K562 (cell line): ENCODE results near the gene NOX5. TPM values are rescaled to one million over a fixed set of nuclear protein-coding genes. Genes with fewer than 3 reads are reported as not detected.
A peak's percentile ranks its signal among the peaks of the same experiment; 100 is the strongest.

Experiments
- BRF1 ChIP-seq: IDR thresholded peaks from 3 replicates; pipeline ENCODE4 v1.6.1; 2011; ENCODE audit warnings: borderline replicate concordance, mild to moderate bottlenecking; ENCODE audit not compliant: insufficient read length; ENCODE audit errors: extremely low read depth
- CBX2 ChIP-seq: fragments of 200-600 bp; sonication (generic); IDR thresholded peaks from one replicate; pipeline ENCODE4 v1.6.1; 2012; ENCODE audit warnings: mild to moderate bottlenecking, low read length, inconsistent platforms; ENCODE audit not compliant: insufficient read depth, poor library complexity, severe bottlenecking
- CC2D1A ChIP-seq: fragments of 450-650 bp; IDR thresholded peaks from 2 replicates; pipeline ENCODE4 v1.6.1; 2017; ENCODE audit warnings: mild to moderate bottlenecking
- CSDE1 ChIP-seq, 2 experiments: fragments of 450-650 bp; IDR thresholded peaks; 2 replicates each; pipeline ENCODE4 v1.6.1; 2016; ENCODE audit warnings: mild to moderate bottlenecking in 1 of 2
- FOSL1 ChIP-seq: fragments of 200-800 bp; sonication (Bioruptor generic); conservative IDR thresholded peaks from 2 replicates; pipeline ENCODE4 v1.6.1; 2016; ENCODE audit warnings: missing genetic modification characterization, missing compliant biosample characterization
- HMBOX1 ChIP-seq: sonication (generic); IDR thresholded peaks from 2 replicates; pipeline ENCODE4 v1.6.1; 2016
- HNRNPL ChIP-seq: fragments of 200-400 bp; formaldehyde crosslinking; IDR thresholded peaks from 2 replicates; pipeline ENCODE4 v1.6.1; 2017; ENCODE audit warnings: low read depth, mild to moderate bottlenecking, low read length
- MLX ChIP-seq, 2 experiments: fragments of 450-650 bp in 1 of 2; sonication (generic) in 1 of 2; formaldehyde crosslinking; conservative IDR thresholded peaks; 2 replicates each; pipeline versions ENCODE4 v1.4.0 to v1.8.1; 2020 to 2022; ENCODE audit warnings: mild to moderate bottlenecking in 1 of 2, missing genetic modification reagents in 1 of 2
- NFIC ChIP-seq: fragments of 450-650 bp; IDR thresholded peaks from 2 replicates; pipeline ENCODE4 v1.6.1; 2017; ENCODE audit warnings: mild to moderate bottlenecking, inconsistent platforms
- PPARD ChIP-seq: fragments of 250-450 bp; sonication (Bioruptor Pico); IDR thresholded peaks from 2 replicates; pipeline ENCODE4 v1.8.0; 2022; ENCODE audit warnings: inconsistent platforms, mild to moderate bottlenecking, moderate library complexity
- PRDM10 ChIP-seq: fragments of 450-650 bp; IDR thresholded peaks from 2 replicates; pipeline ENCODE4 v1.6.1; 2018; ENCODE audit not compliant: partially characterized antibody
- PTTG1 ChIP-seq: fragments of 450-650 bp; IDR thresholded peaks from 2 replicates; pipeline ENCODE4 v1.6.1; 2016; ENCODE audit warnings: low read depth, mild to moderate bottlenecking, missing genetic modification characterization, missing compliant biosample characterization
- TEAD2 ChIP-seq: fragments of 450-650 bp; IDR thresholded peaks from 2 replicates; pipeline ENCODE4 v1.6.1; 2016; ENCODE audit warnings: missing genetic modification characterization, control low read depth, missing compliant biosample characterization
- ZBTB34 ChIP-seq: fragments of 250-450 bp; sonication (Bioruptor Pico); IDR thresholded peaks from 2 replicates; pipeline ENCODE4 v1.8.0; 2021; ENCODE audit warnings: mild to moderate bottlenecking, moderate library complexity
- ZMIZ1 ChIP-seq, 2 experiments: fragments of 150-350 bp in 1 of 2; IDR thresholded peaks; 2 replicates each; pipeline ENCODE4 v1.6.1; 2012 to 2016; ENCODE audit warnings: low read depth in 2 of 2, low read length in 2 of 2, mild to moderate bottlenecking in 1 of 2, moderate library complexity in 1 of 2
- ZNF311 ChIP-seq: fragments of 250-450 bp; sonication (Bioruptor Pico); IDR thresholded peaks from 2 replicates; pipeline ENCODE4 v1.4.0; 2020; ENCODE audit warnings: mild to moderate bottlenecking, moderate library complexity
- ZNF511 ChIP-seq: sonication (generic); formaldehyde crosslinking; IDR thresholded peaks from 2 replicates; pipeline ENCODE4 v1.8.0; 2022; ENCODE audit warnings: mild to moderate bottlenecking, missing genetic modification reagents
- polyA plus RNA-seq, 8 experiments: library from polyadenylated mRNA; depleted of rRNA in 4 of 8; stranded (reverse) in 5 of 8; unstranded in 3 of 8; fragments of >200 nt; fragmentation: Nextera tagmentation in 2 of 8; fragmentation: Illumina TruSeq in 1 of 8; extraction: Ambion mirVana in 2 of 8; extraction: Trizol in 1 of 8; gene quantifications; 2 replicates each; pipeline versions ENCODE4 v1.2.1 to v1.2.3, GENCODE V29; 2011 to 2014; ENCODE audit warnings: inconsistent platforms in 1 of 8, missing spikeins in 1 of 8
- total RNA-seq, 7 experiments: library from RNA; depleted of rRNA in 6 of 7; stranded (reverse); fragments of >200 nt in 6 of 7; fragmentation: Illumina TruSeq in 2 of 7; extraction: Trizol in 2 of 7; gene quantifications; 2 replicates each; pipeline versions ENCODE4 v1.2.1 to v1.2.3, GENCODE V29; 2011 to 2021; ENCODE audit warnings: low replicate concordance in 1 of 7

NOX5 gene
- total and polyA plus RNA-seq, 9 of the 15 experiments (the other 6 are each of a cell fraction or from before 2014, with no cell fraction given): 0.01 TPM; not detected in 8

- TF ChIP-seq ZNF311 (CRISPR knock-in tag) (no peak), HNRNPL (no peak), PPARD (CRISPR knock-in tag) (no peak), TEAD2 (tag) (no peak), CSDE1 (IDR thresholded peaks at IDR 0.05) (no peak), HMBOX1 (peak; percentile 72; the same call in 1 of the 2 replicates), ZMIZ1 (IDR thresholded peaks at IDR 0.05; ENCODE audit: low read depth in 2 of 2, low read length in 2 of 2) (0 out of 4 replicates have a peak, but pooled peaks of 1 of the 2 experiments have one; percentile 68), PRDM10 (peak; percentile 62), NFIC (peak; percentile 75), CBX2 (no peak), PTTG1 (no peak), FOSL1 (tag) (no peak; the same call in none of the 2 replicates), BRF1 (no peak), MLX (CRISPR knock-in tag; conservative IDR thresholded peaks at IDR 0.05) (no peak), ZBTB34 (CRISPR knock-in tag) (no peak), CC2D1A (peak; percentile 48; the same call in 1 of the 2 replicates), ZNF511 (CRISPR knock-in tag) (no peak)
These were observed 30.5 kb upstream of the NOX5 start (continued) for GRCh38 chr15:68983961-68984481.
